CD14-positive monocyte (primary cell): ENCODE results near the gene MMP1. TPM values are rescaled to one million over a fixed set of nuclear protein-coding genes. Genes with fewer than 3 reads are reported as not detected.

Experiments
- DNase-seq, 3 donors: peaks; one replicate each; pipeline ENCODE4 v3.0.0-alpha.2; 2011 to 2022
- H2AFZ ChIP-seq: 2 replicates; pipeline ENCODE4 v1.6.0; 2012; ENCODE audit warnings: mild to moderate bottlenecking, low read depth, low read length, inconsistent platforms; ENCODE audit not compliant: insufficient read depth, poor library complexity, severe bottlenecking
- H3K27ac ChIP-seq, 2 donors: 1 replicate in 1 of 2; 2 replicates in 1 of 2; pipeline ENCODE4 v1.5.1; 2012 to 2013; ENCODE audit warnings: low read length in 2 of 2, control low read depth in 1 of 2, inconsistent platforms in 1 of 2, low read depth in 1 of 2, mild to moderate bottlenecking in 1 of 2
- H3K27me3 ChIP-seq, 2 donors: one replicate each; pipeline versions ENCODE4 v1.6.0 to v1.6.1; 2011 to 2013; ENCODE audit warnings: low read length in 2 of 2; ENCODE audit not compliant: control insufficient read depth in 2 of 2, insufficient read depth in 2 of 2
- H3K36me3 ChIP-seq, 2 donors: replicated peaks in 1 of 2; 1 replicate in 1 of 2; 2 replicates in 1 of 2; pipeline versions ENCODE4 v1.5.1 to v1.6.1; 2012 to 2013; ENCODE audit warnings: low read length in 2 of 2, control low read depth in 1 of 2, inconsistent platforms in 1 of 2, mild to moderate bottlenecking in 1 of 2; ENCODE audit not compliant: insufficient read depth in 2 of 2, control insufficient read depth in 1 of 2
- H3K4me1 ChIP-seq, 2 donors: 1 replicate in 1 of 2; 2 replicates in 1 of 2; pipeline versions ENCODE4 v1.5.1 to v1.6.1; 2012 to 2013; ENCODE audit warnings: low read length in 2 of 2, control low read depth in 1 of 2, inconsistent platforms in 1 of 2, mild to moderate bottlenecking in 1 of 2, moderate library complexity in 1 of 2; ENCODE audit not compliant: insufficient read depth in 2 of 2, control insufficient read depth in 1 of 2
- H3K4me2 ChIP-seq: replicated peaks from 2 replicates; pipeline ENCODE3; 2012; ENCODE audit warnings: low read length, moderate library complexity, mild to moderate bottlenecking; ENCODE audit not compliant: poor library complexity, severe bottlenecking; ENCODE audit errors: extremely low read depth
- H3K4me3 ChIP-seq, 3 experiments: fragments of 200-600 bp in 1 of 3; sonication (generic) in 1 of 3; replicated peaks in 1 of 3; 1 replicate in 2 of 3; 2 replicates in 1 of 3; pipeline ENCODE4 v1.5.1; 2011 to 2013; ENCODE audit warnings: low read length in 3 of 3, mild to moderate bottlenecking in 3 of 3, control low read depth in 2 of 3, low read depth in 2 of 3, inconsistent platforms in 1 of 3, moderate library complexity in 1 of 3
- H3K79me2 ChIP-seq: 2 replicates; pipeline ENCODE4 v1.6.0; 2012; ENCODE audit warnings: mild to moderate bottlenecking, control low read depth, inconsistent platforms, low read length, moderate library complexity; ENCODE audit not compliant: insufficient read depth
- H3K9ac ChIP-seq: 2 replicates; pipeline ENCODE4 v1.6.0; 2017; ENCODE audit warnings: low read length, mild to moderate bottlenecking; ENCODE audit not compliant: insufficient read depth, poor library complexity, severe bottlenecking
- H3K9me3 ChIP-seq, 2 donors: replicated peaks in 1 of 2; 1 replicate in 1 of 2; 2 replicates in 1 of 2; pipeline versions ENCODE4 v1.5.1 to v1.6.1; 2012 to 2013; ENCODE audit warnings: low read length in 2 of 2, control low read depth in 1 of 2; ENCODE audit not compliant: control insufficient read depth in 1 of 2, insufficient read depth in 1 of 2
- H4K20me1 ChIP-seq: 2 replicates; pipeline ENCODE4 v1.6.0; 2012; ENCODE audit warnings: mild to moderate bottlenecking, low read length, control low read depth, moderate library complexity; ENCODE audit not compliant: insufficient read depth
- H3K27ac Mint-ChIP-seq, 7 donors: one replicate each; pipeline ENCODE4 v1.8.0; 2020; ENCODE audit warnings: mild to moderate bottlenecking in 7 of 7, mixed read lengths in 7 of 7, moderate library complexity in 6 of 7, inconsistent platforms in 2 of 7
- H3K27me3 Mint-ChIP-seq, 3 donors: one replicate each; pipeline ENCODE4 v1.8.0; 2021 to 2022; ENCODE audit warnings: low read depth in 3 of 3, mild to moderate bottlenecking in 3 of 3, mixed read lengths in 3 of 3, moderate library complexity in 3 of 3, inconsistent platforms in 1 of 3
- H3K36me3 Mint-ChIP-seq, 2 donors: one replicate each; pipeline ENCODE4 v1.8.0; 2020; ENCODE audit warnings: mixed read lengths in 2 of 2, inconsistent platforms in 1 of 2, mild to moderate bottlenecking in 1 of 2
- H3K4me1 Mint-ChIP-seq: one replicate; pipeline ENCODE4 v1.8.0; 2020; ENCODE audit warnings: mild to moderate bottlenecking, mixed read lengths
- H3K4me3 Mint-ChIP-seq, 2 donors: one replicate each; pipeline ENCODE4 v1.8.0; 2020; ENCODE audit warnings: mild to moderate bottlenecking in 2 of 2, mixed read lengths in 2 of 2, moderate library complexity in 1 of 2
- H3K9me3 Mint-ChIP-seq, 7 donors: one replicate each; pipeline ENCODE4 v1.8.0; 2020 to 2022; ENCODE audit warnings: mixed read lengths in 7 of 7, mild to moderate bottlenecking in 6 of 7, moderate library complexity in 6 of 7, inconsistent platforms in 2 of 7
- WGBS: methylation state at CpG from one replicate; pipeline ENCODE4 v1.1.5; 2013; ENCODE audit warnings: missing lambda C conversion rate; ENCODE audit not compliant: insufficient coverage; 5-methylcytosine and 5-hydroxymethylcytosine counted together
- intact Hi-C, 2 donors: fragments of 100-400 bp; cut with micrococcal nuclease; formaldehyde crosslinking; loops; one replicate each; pipeline versions ENCODE4 v1.15.0 to v1.15.1; 2023
- polyA plus RNA-seq, 3 donors: library from polyadenylated mRNA; depleted of rRNA in 1 of 3; unstranded in 2 of 3; stranded (reverse) in 1 of 3; fragments of 300-500 nt in 2 of 3; fragments of >200 nt in 1 of 3; fragmentation: Illumina TruSeq in 2 of 3; gene quantifications; 1 replicate in 2 of 3; 2 replicates in 1 of 3; pipeline ENCODE4 v1.2.3, GENCODE V29; 2012 to 2021
- TF ChIP-seq, protein P1 (sequence below): fragments of 200-600 bp; IDR thresholded peaks from one replicate; pipeline ENCODE4 v1.8.0; 2022; ENCODE audit warnings: antibody characterized with exemption, mild to moderate bottlenecking

Gene MMP1
- polyA plus RNA-seq, 3 donors, result not detected

DNA sequence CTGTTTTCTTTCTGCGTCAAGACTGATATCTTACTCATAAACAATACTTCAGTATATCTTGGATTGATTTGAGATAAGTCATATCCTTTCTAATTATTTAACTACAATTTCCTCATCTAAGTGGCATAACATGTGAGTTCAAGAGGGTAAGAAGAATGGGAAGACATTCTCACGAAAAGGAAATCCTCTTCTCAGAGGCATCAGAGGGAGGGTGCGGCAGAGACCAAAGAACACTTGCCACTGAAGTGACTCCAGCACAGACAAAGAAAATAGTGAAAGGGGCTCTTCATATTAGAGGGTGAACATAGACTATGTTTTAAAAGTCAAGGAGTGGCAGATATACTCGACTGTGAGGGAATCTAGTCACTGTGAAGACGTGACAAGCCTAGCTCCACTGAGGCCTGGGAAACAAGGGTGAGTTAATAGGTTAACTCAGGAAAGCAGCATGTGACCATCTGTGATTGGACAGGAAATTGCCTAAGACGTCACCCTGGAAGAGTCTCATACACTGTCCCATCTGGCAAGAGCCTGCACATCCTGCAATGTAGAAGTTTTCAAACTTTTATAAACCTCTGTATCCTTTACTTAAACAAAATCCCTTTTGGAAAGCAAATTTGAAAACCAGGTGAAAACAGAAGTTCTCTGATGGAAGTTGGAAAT is 1.9 kb upstream of the MMP1 start:
- peak in 1 of 3 donors; percentile 41 for DNase-seq
- 85% methylated on average over 3 of the region's 6 CpGs for WGBS
- H2AFZ ChIP-seq, result no peak overlapping the region
- Mint-ChIP-seq H3K4me1 (peaks cover 5% of the 10 kb centered on the region), H3K9me3 (no peaks in the 10 kb centered on the region), H3K27ac (peak overlapping the region in 3 of 7 donors; percentile 46 to 74 (median 51)), H3K27me3 (peaks cover 2 to 9% (median 6%) of the 10 kb centered on the region in 3 donors), H3K4me3 (no peak overlapping the region), H3K36me3 (no peaks in the 10 kb centered on the region)
- H3K4me2 ChIP-seq, result no peak overlapping the region
- H3K9ac ChIP-seq, result no peak overlapping the region
- TF ChIP-seq, protein P1, sequence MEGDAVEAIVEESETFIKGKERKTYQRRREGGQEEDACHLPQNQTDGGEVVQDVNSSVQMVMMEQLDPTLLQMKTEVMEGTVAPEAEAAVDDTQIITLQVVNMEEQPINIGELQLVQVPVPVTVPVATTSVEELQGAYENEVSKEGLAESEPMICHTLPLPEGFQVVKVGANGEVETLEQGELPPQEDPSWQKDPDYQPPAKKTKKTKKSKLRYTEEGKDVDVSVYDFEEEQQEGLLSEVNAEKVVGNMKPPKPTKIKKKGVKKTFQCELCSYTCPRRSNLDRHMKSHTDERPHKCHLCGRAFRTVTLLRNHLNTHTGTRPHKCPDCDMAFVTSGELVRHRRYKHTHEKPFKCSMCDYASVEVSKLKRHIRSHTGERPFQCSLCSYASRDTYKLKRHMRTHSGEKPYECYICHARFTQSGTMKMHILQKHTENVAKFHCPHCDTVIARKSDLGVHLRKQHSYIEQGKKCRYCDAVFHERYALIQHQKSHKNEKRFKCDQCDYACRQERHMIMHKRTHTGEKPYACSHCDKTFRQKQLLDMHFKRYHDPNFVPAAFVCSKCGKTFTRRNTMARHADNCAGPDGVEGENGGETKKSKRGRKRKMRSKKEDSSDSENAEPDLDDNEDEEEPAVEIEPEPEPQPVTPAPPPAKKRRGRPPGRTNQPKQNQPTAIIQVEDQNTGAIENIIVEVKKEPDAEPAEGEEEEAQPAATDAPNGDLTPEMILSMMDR, result no peak
- peaks cover 0 to 5% of the 10 kb centered on the region in 2 donors for H3K27me3 ChIP-seq
- no peak overlapping the region for H3K4me3 ChIP-seq
- H3K36me3 ChIP-seq, result no peaks in the 10 kb centered on the region
- no peaks in the 10 kb centered on the region for H3K79me2 ChIP-seq
- no peaks in the 10 kb centered on the region for H3K4me1 ChIP-seq
- H3K27ac ChIP-seq, result no peak overlapping the region
- no peaks in the 10 kb centered on the region for H4K20me1 ChIP-seq
- H3K9me3 ChIP-seq, result no peaks in the 10 kb centered on the region
- intact Hi-C loops, result no loop called here

DNA sequence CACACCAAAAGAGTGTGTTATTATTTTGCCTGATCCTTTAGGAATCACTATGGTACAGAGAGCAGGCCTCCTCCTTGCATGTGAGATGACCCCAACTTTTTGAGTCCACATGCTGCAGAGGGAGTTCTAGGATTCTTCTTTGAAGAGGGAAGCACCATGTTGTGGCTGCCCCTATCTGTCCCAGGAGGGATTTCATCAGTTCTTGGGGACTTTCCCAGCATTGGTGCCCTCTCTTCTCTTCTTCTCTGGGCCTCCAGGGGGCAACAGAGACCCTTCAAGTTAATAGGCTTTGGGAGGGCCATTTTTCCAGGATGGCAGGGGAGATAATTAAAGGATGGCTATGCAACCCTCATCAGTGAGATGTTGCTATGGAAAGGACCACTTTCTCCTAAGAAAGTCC is 3.6 kb downstream of the MMP1 start:
- Mint-ChIP-seq H3K9me3 (no peaks in the 10 kb centered on the region), H3K27me3 (peaks cover 2 to 7% (median 2%) of the 10 kb centered on the region in 3 donors), H3K4me3 (no peak overlapping the region), H3K4me1 (no peaks in the 10 kb centered on the region), H3K27ac (no peak overlapping the region), H3K36me3 (no peaks in the 10 kb centered on the region)
- intact Hi-C loops, result no loop called here
- peak in 1 of 3 donors; percentile 41 for DNase-seq
- Histone ChIP-seq H3K27ac (no peak overlapping the region), H2AFZ (no peak overlapping the region), H3K4me1 (no peaks in the 10 kb centered on the region), H3K4me3 (no peak overlapping the region), H3K79me2 (no peaks in the 10 kb centered on the region), H3K4me2 (no peak overlapping the region), H3K27me3 (peaks cover 0 to 3% of the 10 kb centered on the region in 2 donors), H3K36me3 (no peaks in the 10 kb centered on the region), H3K9me3 (no peaks in the 10 kb centered on the region), H4K20me1 (no peaks in the 10 kb centered on the region), H3K9ac (no peak overlapping the region)
- TF ChIP-seq, protein P1, result peak; percentile 33
